HG02885 (cell line): ENCODE measurements around the gene UBA52.

Source experiments
- ATAC-seq: cut with Tn5 transposase; IDR thresholded peaks from one replicate; pipeline ENCODE4 v1.9.1; 2021; ENCODE audit warnings: mild to moderate bottlenecking; ENCODE audit not compliant: unreplicated experiment, poor library complexity

UBA52 gene

DNA sequence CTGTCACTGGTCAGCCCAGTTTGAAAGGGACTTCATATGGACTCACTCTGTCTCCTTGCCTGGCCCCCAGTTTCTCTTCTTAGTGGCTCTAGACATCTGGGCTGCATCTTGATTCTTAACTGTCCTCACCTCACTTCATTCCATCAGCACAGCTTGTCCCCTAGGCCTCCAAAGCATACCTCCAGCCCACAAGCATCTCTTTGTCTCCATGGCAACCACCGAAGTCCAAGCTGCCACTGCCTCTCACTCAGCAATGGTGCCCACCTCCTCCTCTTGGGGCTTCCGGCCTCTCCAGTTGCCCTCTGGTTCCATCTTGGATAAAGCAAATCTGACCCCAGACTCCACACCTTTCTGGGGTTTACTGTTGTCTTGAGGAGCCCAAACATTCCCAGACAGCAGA lies 55.2 kb downstream of the UBA52 start:
- no peak for ATAC-seq
